Effector CD8-positive, alpha-beta T cell (primary cell): ENCODE measurements around the gene VCL.

Experiments used
- DNase-seq: peaks from one replicate; lab custom pipeline; 2025; lab: John Stamatoyannopoulos, UW

Gene VCL

DNA sequence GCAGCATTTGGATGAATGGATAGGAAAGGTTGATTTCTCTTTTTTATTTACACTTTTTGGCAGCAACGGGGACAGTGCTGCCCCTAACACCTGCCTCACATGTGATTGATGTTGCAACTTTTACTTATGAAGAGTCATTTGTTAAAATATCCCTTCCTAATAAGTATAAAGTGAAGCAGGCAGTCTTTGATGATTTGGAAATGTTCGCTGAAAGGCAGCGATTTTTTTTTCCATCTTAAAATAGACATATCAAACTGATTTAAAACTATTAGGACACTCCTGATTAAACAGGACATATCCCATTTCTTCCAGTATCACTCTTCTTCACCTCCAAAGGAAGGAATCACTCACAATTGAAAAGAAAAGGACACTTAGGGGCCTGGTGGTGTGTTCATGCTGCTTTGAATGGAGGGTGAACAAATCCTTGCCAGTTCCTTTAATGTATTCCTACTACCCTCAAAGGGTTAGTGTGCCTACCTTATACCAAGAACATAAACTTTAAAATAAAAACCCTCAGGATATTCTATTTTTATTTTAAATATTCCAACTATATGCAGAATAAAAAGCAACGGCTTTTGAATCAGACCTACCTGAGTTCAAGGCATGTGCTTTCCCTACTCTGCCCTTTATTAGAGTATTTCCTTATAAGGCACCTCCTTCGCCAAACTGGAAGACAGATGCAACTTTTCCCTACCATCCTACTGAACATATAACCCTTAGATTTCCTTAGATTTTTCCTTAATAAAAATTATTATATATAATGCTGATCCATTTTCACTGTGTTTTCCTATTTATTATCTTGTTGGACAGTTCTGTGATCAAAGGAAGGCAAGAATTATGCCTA, 154.2 kb downstream of the VCL start:
- DNase-seq = no peak

DNA sequence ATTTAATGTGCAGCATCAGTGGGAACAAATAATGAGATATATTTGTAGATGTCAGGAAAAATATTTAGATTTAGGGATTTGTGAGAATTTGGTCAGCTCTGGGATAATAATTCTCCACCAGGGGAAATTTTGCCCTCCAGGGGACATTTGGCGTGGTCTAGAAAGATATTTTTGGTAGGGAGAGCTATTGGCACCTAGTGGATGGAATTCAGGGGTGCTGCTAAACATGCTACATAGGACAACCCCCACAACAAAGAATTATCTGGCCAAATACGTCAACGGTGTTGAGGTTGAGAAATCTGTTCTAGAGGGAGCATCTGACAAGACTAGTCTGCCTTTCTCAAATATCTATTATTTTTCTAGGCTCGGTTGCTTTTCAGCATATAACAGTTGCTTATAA, 155.2 kb downstream of the VCL start:
- DNase-seq = no peak

DNA sequence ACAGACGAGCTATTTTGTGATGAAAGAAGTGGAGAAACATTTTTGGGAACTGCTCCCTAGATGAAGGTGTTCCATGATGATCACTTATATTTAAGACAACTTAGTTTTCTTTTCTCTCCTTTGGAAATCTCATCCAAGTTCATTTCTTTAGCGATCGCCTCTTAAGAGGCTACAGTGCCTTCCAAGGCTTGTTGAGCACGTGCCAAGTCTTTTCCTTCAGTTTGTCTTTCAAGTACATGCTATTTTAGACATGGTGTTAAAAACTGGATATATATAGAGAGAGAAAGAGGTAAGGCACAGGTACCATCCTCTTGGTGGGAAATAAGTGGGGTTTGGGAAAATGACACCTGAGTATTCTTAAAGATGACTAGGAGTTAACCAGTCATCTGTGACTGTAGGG, 155.8 kb downstream of the VCL start:
- no peak for DNase-seq

DNA sequence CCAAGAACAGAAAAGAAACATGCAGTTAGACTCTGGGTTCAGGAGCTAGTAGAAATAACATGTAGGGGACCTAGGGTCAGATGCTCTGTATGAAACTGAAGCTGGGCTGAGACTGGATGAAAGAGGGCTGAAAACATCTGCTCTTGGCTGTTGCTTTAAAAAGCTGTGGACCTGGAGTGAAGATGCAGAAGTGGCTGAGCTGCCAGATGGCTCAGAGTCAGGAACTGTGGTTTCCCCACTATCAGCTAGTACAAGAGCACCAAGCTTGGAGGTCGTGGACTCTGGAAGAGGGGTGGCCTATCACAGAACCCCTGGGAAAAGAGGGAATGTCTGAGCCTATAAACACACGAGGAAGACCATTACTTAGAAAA, 159.0 kb downstream of the VCL start:
- DNase-seq = no peak

DNA sequence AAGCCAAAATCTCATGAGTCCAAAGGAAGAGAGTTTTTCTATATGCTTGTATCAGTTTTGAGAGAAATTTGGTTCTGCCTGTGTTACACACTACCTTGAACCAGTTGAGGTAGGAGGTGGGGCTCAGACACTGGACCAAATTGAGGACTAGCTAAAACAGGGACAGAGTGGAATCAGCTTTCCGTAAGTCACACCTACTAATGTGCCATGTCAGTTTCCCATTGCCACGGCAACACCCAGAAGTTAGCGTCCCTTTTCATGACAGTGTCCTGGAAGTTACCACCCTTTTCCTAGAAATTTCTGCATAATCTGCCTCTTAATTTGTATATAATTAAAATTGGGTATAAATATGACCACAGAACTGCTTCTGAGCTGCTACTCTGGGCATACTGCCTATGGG, 162.1 kb downstream of the VCL start:
- no peak for DNase-seq

DNA sequence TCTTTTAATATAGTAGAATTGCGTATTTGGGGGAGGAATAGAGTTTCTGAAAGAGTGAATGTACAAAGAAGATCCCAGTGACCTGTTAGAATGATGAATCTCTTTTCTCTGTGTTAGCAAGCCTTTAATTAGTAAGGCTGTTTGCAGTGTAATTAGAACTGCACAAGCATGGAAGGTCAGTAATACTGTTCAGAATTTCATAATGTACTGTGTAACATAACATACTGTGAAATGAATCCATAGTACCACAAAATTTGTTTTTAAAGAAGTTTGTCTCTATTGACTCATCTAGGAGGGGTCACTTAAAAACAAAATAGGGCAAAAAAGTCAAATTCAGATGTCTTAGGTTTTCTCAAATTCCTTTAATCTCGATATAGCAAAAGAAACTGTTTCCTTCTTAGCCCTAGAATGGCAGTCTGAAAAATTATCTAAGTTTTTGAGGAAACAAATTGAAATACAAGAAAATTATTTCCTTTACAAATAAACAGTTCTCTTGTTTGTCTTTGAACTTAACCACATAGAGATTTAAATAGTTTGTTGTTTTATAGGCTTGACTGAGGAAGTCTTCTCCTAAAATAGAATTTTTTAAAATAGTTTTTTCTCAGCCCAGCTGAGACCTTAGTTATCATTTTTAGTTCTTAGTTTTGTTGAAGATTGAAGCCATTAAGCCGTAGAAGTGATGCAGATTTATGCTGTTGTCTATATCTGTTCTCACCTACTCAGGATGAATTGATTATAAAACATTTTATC, 165.6 kb downstream of the VCL start:
- DNase-seq = no peak

DNA sequence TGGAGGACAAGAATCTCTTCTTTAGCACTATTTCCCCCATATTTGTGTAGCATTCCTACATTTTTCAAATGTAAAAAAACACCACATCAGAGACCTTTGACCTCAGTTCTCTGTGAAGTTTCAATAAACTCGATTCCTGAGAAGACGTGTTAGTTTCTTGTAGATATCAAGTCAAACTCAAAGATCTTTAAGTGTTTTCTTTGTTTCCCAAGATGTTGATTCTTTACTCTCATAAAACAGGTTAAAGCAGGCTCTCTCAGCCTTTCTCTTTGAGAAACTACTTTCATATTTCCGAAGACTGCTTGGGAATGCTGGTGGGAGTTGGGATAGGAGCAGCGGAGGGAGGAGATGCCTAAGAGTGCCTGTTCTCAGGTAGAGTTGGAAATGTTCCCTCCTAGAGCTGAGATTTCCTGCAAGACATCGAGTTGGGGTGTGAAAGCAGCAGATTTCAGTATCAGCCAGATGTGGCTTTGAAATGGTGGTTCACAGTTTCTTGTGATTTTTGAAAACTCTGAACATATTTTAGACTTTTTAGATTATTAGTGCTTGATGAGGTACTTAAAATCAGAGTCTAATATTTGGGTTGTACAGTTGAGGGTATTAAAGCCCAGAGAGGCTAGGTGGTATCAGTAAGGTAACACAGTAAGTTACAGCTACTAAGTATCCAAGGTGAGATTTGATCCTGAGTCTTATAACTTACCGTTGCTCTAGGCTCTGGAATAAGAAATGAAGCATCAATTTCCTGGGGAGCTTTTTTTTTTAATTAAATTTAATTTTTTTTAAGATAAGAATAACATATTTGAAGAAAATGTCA, 167.0 kb downstream of the VCL start:
- no peak for DNase-seq

DNA sequence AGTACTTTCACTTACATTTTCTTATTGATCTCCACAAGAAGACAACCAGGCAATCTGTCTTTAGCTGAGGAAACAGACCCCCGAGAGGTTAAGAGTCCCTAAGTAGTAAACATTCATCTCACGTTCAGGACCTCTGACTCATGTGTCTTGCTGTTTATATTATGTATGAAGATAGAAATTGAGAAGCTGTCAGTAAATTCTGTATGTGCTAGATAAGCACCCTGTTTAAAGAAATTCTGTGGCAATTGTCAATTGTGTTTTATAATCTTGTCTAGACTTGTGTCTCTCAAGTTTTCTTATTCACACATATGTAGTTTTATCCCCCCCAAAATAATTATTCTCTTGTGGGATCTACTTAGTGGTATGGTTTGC, 167.6 kb downstream of the VCL start:
- DNase-seq = no peak

DNA sequence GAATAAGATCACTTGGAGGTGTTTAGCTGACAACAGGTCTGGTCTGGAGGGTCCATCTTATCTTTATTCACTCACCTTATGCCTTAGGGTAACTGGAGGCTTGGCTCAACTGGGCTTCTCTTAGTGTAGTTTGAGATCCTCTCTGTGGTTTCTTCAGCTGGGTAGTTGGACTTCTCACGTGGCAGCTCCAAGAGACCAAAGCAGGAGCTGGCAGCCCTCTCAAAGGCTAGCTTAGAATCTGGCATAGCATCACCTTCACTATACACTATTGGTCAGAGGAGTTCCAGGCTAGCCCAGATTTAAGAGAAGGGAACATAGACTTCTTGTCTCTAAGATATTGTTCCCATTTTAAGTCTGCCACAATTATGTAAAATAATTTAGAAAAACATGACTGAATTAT, 169.5 kb downstream of the VCL start:
- no peak for DNase-seq
